Lung (tissue), 12 donors: ENCODE results near the gene GTF3C5. TPM values are rescaled to one million over a fixed set of nuclear protein-coding genes. Genes with fewer than 3 reads are reported as not detected.

ENCODE experiments used
- ATAC-seq: fragments of 200-7000 bp; cut with Tn5 transposase; one replicate; pipeline ENCODE4 v1.9.1; 2020; ENCODE audit warnings: moderate number of reproducible peaks; ENCODE audit not compliant: insufficient read depth, low FRiP score
- DNase-seq, 3 donors: peaks; one replicate each; pipeline ENCODE4 v3.0.0-alpha.2; 2013 to 2017
- H3K27ac ChIP-seq, 2 donors: one replicate each; pipeline ENCODE4 v1.5.1; 2013; ENCODE audit warnings: mild to moderate bottlenecking in 2 of 2, moderate library complexity in 2 of 2, control low read depth in 1 of 2, inconsistent platforms in 1 of 2, low read depth in 1 of 2, low read length in 1 of 2
- H3K27me3 ChIP-seq, 3 donors: one replicate each; pipeline ENCODE4 v1.5.1; 2013; ENCODE audit warnings: low read length in 2 of 3; ENCODE audit not compliant: control insufficient read depth in 3 of 3, insufficient read depth in 3 of 3
- H3K36me3 ChIP-seq, 4 donors: one replicate each; pipeline ENCODE4 v1.5.1; 2013; ENCODE audit warnings: low read length in 4 of 4, mild to moderate bottlenecking in 1 of 4, moderate library complexity in 1 of 4; ENCODE audit not compliant: control insufficient read depth in 4 of 4, insufficient read depth in 4 of 4
- H3K4me1 ChIP-seq, 5 donors: one replicate each; pipeline ENCODE4 v1.5.1; 2013; ENCODE audit warnings: low read length in 5 of 5, mild to moderate bottlenecking in 2 of 5, moderate library complexity in 1 of 5; ENCODE audit not compliant: control insufficient read depth in 5 of 5, insufficient read depth in 5 of 5
- H3K4me3 ChIP-seq: one replicate; pipeline ENCODE4 v1.5.1; 2013; ENCODE audit warnings: mild to moderate bottlenecking, control low read depth, moderate library complexity
- H3K9ac ChIP-seq, 2 donors: one replicate each; pipeline ENCODE4 v1.5.1; 2013; ENCODE audit warnings: low read length in 2 of 2, control low read depth in 1 of 2; ENCODE audit not compliant: insufficient read depth in 1 of 2
- H3K9me3 ChIP-seq, 4 donors: one replicate each; pipeline ENCODE4 v1.5.1; 2013; ENCODE audit warnings: low read length in 3 of 4, mild to moderate bottlenecking in 1 of 4, moderate library complexity in 1 of 4; ENCODE audit not compliant: control insufficient read depth in 4 of 4, insufficient read depth in 3 of 4
- WGBS, 2 donors: extraction: QIAGEN DNeasy Blood & Tissue Kit; methylation state at CpG; one replicate each; pipeline ENCODE4 v1.1.7; 2013; 5-methylcytosine and 5-hydroxymethylcytosine counted together
- polyA plus RNA-seq, 2 donors: library from polyadenylated mRNA; stranded (reverse); fragments of 200-250 nt; gene quantifications; one replicate each; pipeline ENCODE4 v1.2.1, GENCODE V29; 2013
- total RNA-seq, 2 donors: library from RNA; depleted of rRNA in 1 of 2; stranded (reverse); fragments of >200 nt in 1 of 2; gene quantifications; one replicate each; pipeline ENCODE4 v1.2.1, GENCODE V29; 2014 to 2021
- TF ChIP-seq, protein P1 (sequence below): IDR thresholded peaks from 2 replicates; pipeline ENCODE4 v1.5.1; 2012; ENCODE audit warnings: mild to moderate bottlenecking; ENCODE audit errors: control extremely low read depth, extremely low read depth
- donor health status: control.
- donor health status: control.
- donor health status: Bipolar disorder and iron deficiency.
- donor health status: healthy.
- donor health status: DM: yes; HTN: yes; CAD: no.

GTF3C5 gene
- total and polyA plus RNA-seq, 4 donors, result 41.0 to 60.0 (median 45.5) TPM

DNA sequence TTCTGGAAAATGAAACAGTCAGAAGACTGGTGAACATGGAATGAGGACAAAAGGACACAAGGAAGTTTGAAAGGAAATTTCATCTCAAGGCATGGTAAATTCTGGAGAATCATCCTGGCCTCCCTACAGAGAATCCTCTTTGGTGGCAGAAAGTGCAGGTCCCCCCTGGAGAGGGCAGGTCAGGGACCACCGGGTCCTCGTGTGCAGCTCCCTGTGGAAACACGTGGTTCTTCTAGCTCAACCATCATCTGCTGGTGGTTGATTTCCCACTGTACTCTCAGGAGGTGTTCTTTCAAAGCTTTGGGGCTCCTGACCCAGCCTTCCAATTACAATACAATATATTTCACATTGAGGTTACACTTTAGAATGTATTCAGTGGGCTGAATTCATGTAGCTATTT is 2.6 kb upstream of the GTF3C5 start:
- no peaks in the 10 kb centered on the region for H3K27me3 ChIP-seq
- H3K36me3 ChIP-seq, result peaks cover 0 to 7% (median under 1%) of the 10 kb centered on the region in 4 donors
- TF ChIP-seq, protein P1, sequence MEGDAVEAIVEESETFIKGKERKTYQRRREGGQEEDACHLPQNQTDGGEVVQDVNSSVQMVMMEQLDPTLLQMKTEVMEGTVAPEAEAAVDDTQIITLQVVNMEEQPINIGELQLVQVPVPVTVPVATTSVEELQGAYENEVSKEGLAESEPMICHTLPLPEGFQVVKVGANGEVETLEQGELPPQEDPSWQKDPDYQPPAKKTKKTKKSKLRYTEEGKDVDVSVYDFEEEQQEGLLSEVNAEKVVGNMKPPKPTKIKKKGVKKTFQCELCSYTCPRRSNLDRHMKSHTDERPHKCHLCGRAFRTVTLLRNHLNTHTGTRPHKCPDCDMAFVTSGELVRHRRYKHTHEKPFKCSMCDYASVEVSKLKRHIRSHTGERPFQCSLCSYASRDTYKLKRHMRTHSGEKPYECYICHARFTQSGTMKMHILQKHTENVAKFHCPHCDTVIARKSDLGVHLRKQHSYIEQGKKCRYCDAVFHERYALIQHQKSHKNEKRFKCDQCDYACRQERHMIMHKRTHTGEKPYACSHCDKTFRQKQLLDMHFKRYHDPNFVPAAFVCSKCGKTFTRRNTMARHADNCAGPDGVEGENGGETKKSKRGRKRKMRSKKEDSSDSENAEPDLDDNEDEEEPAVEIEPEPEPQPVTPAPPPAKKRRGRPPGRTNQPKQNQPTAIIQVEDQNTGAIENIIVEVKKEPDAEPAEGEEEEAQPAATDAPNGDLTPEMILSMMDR, result no peak
- ATAC-seq (no peak), DNase-seq (no peak)
- WGBS, 2 donors, result 74 to 77% methylated on average over 3 of the region's 3 CpGs
- no peak overlapping the region for H3K27ac ChIP-seq
- no peaks in the 10 kb centered on the region for H3K9me3 ChIP-seq
- H3K9ac ChIP-seq, result no peak overlapping the region
- H3K4me3 ChIP-seq, result no peak overlapping the region
- peaks cover 7 to 16% (median 11%) of the 10 kb centered on the region in 5 donors for H3K4me1 ChIP-seq

DNA sequence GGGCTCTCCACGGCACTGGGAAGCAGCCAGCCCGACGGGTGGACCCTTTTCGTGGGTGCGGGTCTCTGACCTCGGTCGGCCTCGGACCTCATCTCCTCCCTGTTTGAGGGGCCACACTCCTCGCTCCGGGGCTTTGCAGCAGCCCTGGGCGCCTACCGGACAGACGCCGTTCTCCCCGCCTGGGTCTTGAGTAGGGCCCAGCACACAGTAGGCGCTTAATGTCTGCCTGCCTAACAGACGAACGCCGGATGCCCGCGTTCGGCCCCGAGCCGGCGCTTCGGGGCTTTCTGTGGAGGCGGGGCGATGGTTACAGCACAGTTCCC is 842 bp upstream of the GTF3C5 start:
- Histone ChIP-seq H3K4me3 (peak overlapping the region; percentile 88), H3K36me3 (peaks cover 0 to 17% (median 5%) of the 10 kb centered on the region in 4 donors), H3K27me3 (no peaks in the 10 kb centered on the region), H3K27ac (peak overlapping the region; percentile 86 to 97), H3K9me3 (peaks cover 0 to 4% (median 0%) of the 10 kb centered on the region in 4 donors), H3K9ac (peak overlapping the region; percentile 4 to 77), H3K4me1 (peaks cover 7 to 16% (median 11%) of the 10 kb centered on the region in 5 donors)
- 1% methylated on average over 28 of the region's 28 CpGs for WGBS, 2 donors
- peak; percentile 6 for ATAC-seq
- no peak for DNase-seq
- TF ChIP-seq, protein P1, result no peak

- H3K4me3 ChIP-seq, result peak overlapping the region; percentile 89
- ATAC-seq (no peak), DNase-seq (no peak)
- 1 to 2% methylated on average over 16 of the region's 16 CpGs for WGBS, 2 donors
- H3K27me3 ChIP-seq, result no peaks in the 10 kb centered on the region
- peaks cover 0 to 4% (median 0%) of the 10 kb centered on the region in 4 donors for H3K9me3 ChIP-seq
- H3K27ac ChIP-seq, result peak overlapping the region; percentile 91 to 93
- peaks cover 7 to 16% (median 11%) of the 10 kb centered on the region in 5 donors for H3K4me1 ChIP-seq
- peaks cover 0 to 17% (median 5%) of the 10 kb centered on the region in 4 donors for H3K36me3 ChIP-seq
- peak overlapping the region; percentile 75 to 82 for H3K9ac ChIP-seq
- TF ChIP-seq, protein P1, result no peak
Observed at GRCh38 chr9:133031130-133031422, 279 bp downstream of the GTF3C5 start.

GRCh38 chr9:133031496-133031911 is 707 bp downstream of the GTF3C5 start:
- Histone ChIP-seq H3K27ac (no peak overlapping the region), H3K4me1 (peaks cover 7 to 16% (median 11%) of the 10 kb centered on the region in 5 donors), H3K9me3 (peaks cover 0 to 4% (median 0%) of the 10 kb centered on the region in 4 donors), H3K36me3 (peaks cover 0 to 17% (median 6%) of the 10 kb centered on the region in 4 donors), H3K9ac (peak overlapping the region; percentile 75 to 82), H3K27me3 (no peaks in the 10 kb centered on the region), H3K4me3 (peak overlapping the region; percentile 89)
- DNase-seq (no peak), ATAC-seq (no peak)
- WGBS, 2 donors, result 68 to 70% methylated on average over 10 of the region's 10 CpGs
- TF ChIP-seq, protein P1, result no peak
